ENCODE data around the gene SGTA. TPM values are rescaled to one million over a fixed set of nuclear protein-coding genes. Genes with fewer than 3 reads are reported as not detected.

The SGTA gene
- total and polyA plus RNA-seq, 2 of the 13 experiments (the other 11 are each of a cell fraction or from before 2014, with no cell fraction given): 43.9 to 47.4 TPM

GRCh38 chr19:2739602-2740313 lies 43.3 kb downstream of the SGTA start, which contains the start of gene SLC39A3 (continued):
- TF ChIP-seq NFE2 (CRISPR knock-in tag; IDR thresholded peaks at IDR 0.05): peak; percentile 65
- TF ChIP-seq RFX3 (CRISPR knock-in tag; IDR thresholded peaks at IDR 0.05): peak; percentile 44; the same call in 1 of the 2 replicates
- no peak for TF ChIP-seq ZFAT (CRISPR knock-in tag; conservative IDR thresholded peaks at IDR 0.05)
- peak; percentile 96; the same call in 1 of the 2 replicates for TF ChIP-seq NFKB2 (CRISPR knock-in tag; IDR thresholded peaks at IDR 0.05; ENCODE audit: borderline replicate concordance)
- TF ChIP-seq ZNF557 (CRISPR knock-in tag; IDR thresholded peaks at IDR 0.05): no peak
- peak; percentile 84 for TF ChIP-seq GMEB1 (CRISPR knock-in tag; IDR thresholded peaks at IDR 0.05; ENCODE audit: borderline replicate concordance)
- TF ChIP-seq ZNF331 (CRISPR knock-in tag; IDR thresholded peaks at IDR 0.05): peak; percentile 98
- TF ChIP-seq ZNF678 (CRISPR knock-in tag; IDR thresholded peaks at IDR 0.05): no peak
- peak; percentile 53; the same call in 1 of the 2 replicates for TF ChIP-seq SP5 (CRISPR knock-in tag; IDR thresholded peaks at IDR 0.05; ENCODE audit: borderline replicate concordance, low read depth)
- TF ChIP-seq KLF15 (CRISPR knock-in tag; IDR thresholded peaks at IDR 0.05; ENCODE audit: borderline replicate concordance): peak; percentile 96; the same call in 1 of the 2 replicates
- peak; percentile 81 for TF ChIP-seq ZNF710 (CRISPR knock-in tag; IDR thresholded peaks at IDR 0.05; ENCODE audit: borderline replicate concordance)
- TF ChIP-seq ZNF275 (CRISPR knock-in tag; IDR thresholded peaks at IDR 0.05; ENCODE audit: borderline replicate concordance): peak; percentile 30; the same call in 1 of the 2 replicates
- peak; percentile 90 for TF ChIP-seq TOPORS (CRISPR knock-in tag; IDR thresholded peaks at IDR 0.05)
- TF ChIP-seq ZNF337 (CRISPR knock-in tag; IDR thresholded peaks at IDR 0.05; ENCODE audit: borderline replicate concordance, low read depth): peak; percentile 90; the same call in 1 of the 2 replicates
- TF ChIP-seq GTF2F1 (IDR thresholded peaks at IDR 0.05; ENCODE audit: low read length): no peak
- peak; percentile 70; the same call in 1 of the 2 replicates for TF ChIP-seq ZNF281 (CRISPR knock-in tag; IDR thresholded peaks at IDR 0.05; ENCODE audit: borderline replicate concordance)
- peak; percentile 89 for TF ChIP-seq ZSCAN30 (CRISPR knock-in tag; IDR thresholded peaks at IDR 0.05)
- TF ChIP-seq ZBTB42 (CRISPR knock-in tag; IDR thresholded peaks at IDR 0.05): peak; percentile 91; the same call in 1 of the 2 replicates
- no peak for TF ChIP-seq ZNF207 (IDR thresholded peaks at IDR 0.05; ENCODE audit: borderline replicate concordance)
- no peak for TF ChIP-seq RORA (CRISPR knock-in tag; IDR thresholded peaks at IDR 0.05)
- TF ChIP-seq PHF5A (CRISPR knock-in tag; IDR thresholded peaks at IDR 0.05; ENCODE audit: low read depth, unreplicated experiment): peak; percentile 92

Data from HepG2 (cell line).